Activated gamma-delta T cell treated with anti-CD3 and anti-CD28 coated beads, Interleukin-2, amount 50 U/mL, for 16 hours (primary cell): ENCODE measurements around the gene SERPINA5.

ENCODE experiments used
- DNase-seq: peaks from one replicate; pipeline ENCODE4 v3.0.0-alpha.2; 2020; ENCODE audit warnings: low read depth

SERPINA5 gene

GRCh38 chr14:94548999-94549985, 31.9 kb upstream of the SERPINA5 start:
- DNase-seq, result peak; percentile 24

- DNase-seq, result no peak
Observed at GRCh38 chr14:94550041-94550440, 31.2 kb upstream of the SERPINA5 start.

- no peak for DNase-seq
Observed at GRCh38 chr14:94555991-94556390, 25.2 kb upstream of the SERPINA5 start.

GRCh38 chr14:94557327-94557726, 23.9 kb upstream of the SERPINA5 start:
- no peak for DNase-seq

- no peak for DNase-seq
Observed at GRCh38 chr14:94558842-94559241, 22.4 kb upstream of the SERPINA5 start.

- no peak for DNase-seq
Observed at GRCh38 chr14:94559638-94560290, 21.5 kb upstream of the SERPINA5 start.

GRCh38 chr14:94560291-94560665, 20.9 kb upstream of the SERPINA5 start:
- no peak for DNase-seq

GRCh38 chr14:94560751-94561655, 20.2 kb upstream of the SERPINA5 start, which contains the start of gene SERPINA4:
TSS of gene SERPINA4 (plus strand) at chr14:94561442. CDS start at chr14:94563483, 2,041 bp downstream.
- DNase-seq, result no peak

- DNase-seq, result no peak
Observed at GRCh38 chr14:94561656-94562010, 19.6 kb upstream of the SERPINA5 start.

GRCh38 chr14:94562022-94562421, 19.2 kb upstream of the SERPINA5 start:
- no peak for DNase-seq

- DNase-seq, result no peak
Observed at GRCh38 chr14:94562941-94563883, 18.0 kb upstream of the SERPINA5 start.

- DNase-seq, result no peak
Observed at GRCh38 chr14:94564381-94564780, 16.8 kb upstream of the SERPINA5 start.

GRCh38 chr14:94568186-94568585, 13.0 kb upstream of the SERPINA5 start:
- no peak for DNase-seq

- no peak for DNase-seq
Observed at GRCh38 chr14:94569381-94570001, 11.7 kb upstream of the SERPINA5 start.

GRCh38 chr14:94570002-94570400, 11.2 kb upstream of the SERPINA5 start:
- DNase-seq, result no peak

GRCh38 chr14:94570440-94570839, 10.8 kb upstream of the SERPINA5 start:
- DNase-seq, result no peak

GRCh38 chr14:94571395-94571794, 9.8 kb upstream of the SERPINA5 start:
- DNase-seq, result no peak

- no peak for DNase-seq
Observed at GRCh38 chr14:94571950-94572349, 9.3 kb upstream of the SERPINA5 start.

- no peak for DNase-seq
Observed at GRCh38 chr14:94572637-94573303, 8.5 kb upstream of the SERPINA5 start.
